Ovary (tissue), 9 donors: Measurements from ENCODE around the gene CDK4. TPM values are rescaled to one million over a fixed set of nuclear protein-coding genes. Genes with fewer than 3 reads are reported as not detected.

Source experiments
- DNase-seq, 5 donors: peaks; one replicate each; pipeline ENCODE4 v3.0.0-alpha.2; 2019 to 2020
- H3K27ac ChIP-seq, 2 donors: fragments of 200-600 bp; one replicate each; pipeline versions ENCODE4 v1.5.1 to v1.8.0; 2019 to 2022
- H3K27me3 ChIP-seq: fragments of 200-600 bp; one replicate; pipeline ENCODE4 v1.8.0; 2022
- H3K36me3 ChIP-seq: fragments of 200-600 bp; sonication (generic); one replicate; pipeline ENCODE4 v1.5.1; 2019
- H3K4me1 ChIP-seq: one replicate; pipeline ENCODE4 v1.8.1; 2013; ENCODE audit warnings: mild to moderate bottlenecking, moderate library complexity; ENCODE audit not compliant: insufficient read depth
- H3K4me3 ChIP-seq: fragments of 200-600 bp; sonication (generic); one replicate; pipeline ENCODE4 v1.5.1; 2017
- H3K9me3 ChIP-seq, 2 donors: fragments of 200-600 bp in 1 of 2; sonication (generic) in 1 of 2; one replicate each; pipeline versions ENCODE4 v1.5.1 to v1.8.1; 2013 to 2019; ENCODE audit warnings: mild to moderate bottlenecking in 1 of 2, moderate library complexity in 1 of 2
- CTCF ChIP-seq, 3 donors: fragments of 450-650 bp in 2 of 3; fragments of 200-600 bp in 1 of 3; IDR thresholded peaks; one replicate each; pipeline versions ENCODE4 v1.5.1 to v1.8.0; 2016 to 2022; ENCODE audit warnings: antibody characterized with exemption in 3 of 3, mild to moderate bottlenecking in 1 of 3
- EP300 ChIP-seq: sonication (generic); formaldehyde crosslinking; IDR thresholded peaks from one replicate; pipeline ENCODE4 v1.6.1; 2017; ENCODE audit warnings: antibody characterized with exemption
- POLR2A ChIP-seq: fragments of 450-650 bp; IDR thresholded peaks from one replicate; pipeline ENCODE4 v1.6.1; 2017; ENCODE audit warnings: antibody characterized with exemption, mild to moderate bottlenecking, moderate library complexity
- WGBS, 3 donors: extraction: QIAGEN DNeasy Blood & Tissue Kit in 1 of 3; methylation state at CpG; one replicate each; pipeline versions ENCODE4 v1.1.5 to v1.1.7; 2013 to 2017; 5-methylcytosine and 5-hydroxymethylcytosine counted together
- intact Hi-C, 4 donors: fragments of 100-400 bp; cut with DNase I; formaldehyde crosslinking; loops; one replicate each; pipeline versions ENCODE4 v1.11.0 to v1.15.1; 2022 to 2023
- microRNA-seq, 3 donors: library from miRNA; unstranded; fragments of <30 nt; microRNA quantifications; one replicate each; pipeline versions ENCODE4 to v1.2.0, GENCODE V29; 2019 to 2020
- polyA plus RNA-seq, 2 donors: library from polyadenylated mRNA; stranded (reverse); fragments of 200-250 nt in 1 of 2; fragments of 350-450 nt in 1 of 2; fragmentation: Illumina TruSeq in 1 of 2; extraction: RNeasy Lipid Tissue Mini Kit (QIAGEN cat#74804) in 1 of 2; gene quantifications; one replicate each; pipeline ENCODE4 v1.2.3, GENCODE V29; 2013 to 2014
- total RNA-seq, 7 donors: library from RNA; depleted of rRNA in 2 of 7; stranded (reverse); fragments of >200 nt in 2 of 7; fragmentation: NEBNext Ultra II Directional in 3 of 7; extraction: Animal tissue kit (Norgen Biotek cat#: 25700) in 3 of 7; gene quantifications; one replicate each; pipeline versions ENCODE4 v1.1.0 to v1.2.4, GENCODE V29; 2016 to 2023
- donor health status: DM: no; HTN: no; CAD: no; lungs with moderate emphysema.
- donor health status: DM: no; HTN: no; CAD: no.
- donor health status: Bipolar disorder and iron deficiency.
- donor health status: DM: yes; HTN: yes; CAD: no.
- donor health status: DM: no; HTN: no; CAD: no.
- donor health status: DM: yes; HTN: yes; CAD: no.

CDK4 gene
- total and polyA plus RNA-seq, 9 donors = 82.7 to 175 (median 122) TPM

GRCh38 chr12:57698414-57698813, 53.7 kb downstream of the CDK4 start:
- WGBS, 3 donors = 95 to 96% (median 96%) methylated on average over 3 of the region's 3 CpGs
- Histone ChIP-seq H3K27ac (no peak overlapping the region), H3K4me1 (peaks cover 2% of the 10 kb centered on the region), H3K9me3 (no peaks in the 10 kb centered on the region), H3K36me3 (no peaks in the 10 kb centered on the region), H3K27me3 (no peaks in the 10 kb centered on the region), H3K4me3 (no peak overlapping the region)
- DNase-seq = no peak
- TF ChIP-seq EP300 (no peak), POLR2A (no peak), CTCF (IDR thresholded peaks at IDR 0.05) (no peak)
- intact Hi-C loops = no loop called here

Small RNA genes lying within 50 kb of the gene (microRNA-seq; reads per million reads assigned to microRNA genes)
- 0 reads per million in 3 donors for gene MIR6759

Other genes with a start within 250 kb of the CDK4 start
- 10 to 100 TPM; 22.1 to 84.9 (median 29.2) TPM for gene DDIT3, start 231.8 kb downstream of the CDK4 start, total RNA-seq
- gene DDIT3, start 231.8 kb downstream of the CDK4 start, polyA plus RNA-seq = 10 to 100 TPM; 34.9 to 62.1 TPM
- 100 to 1,000 TPM in 2 of 7 donors, 10 to 100 TPM in 5; 25.2 to 122 (median 79.7) TPM for gene MBD6, start 229.5 kb downstream of the CDK4 start, total RNA-seq
- gene MBD6, start 229.5 kb downstream of the CDK4 start, polyA plus RNA-seq = 10 to 100 TPM; 18.1 to 35.0 TPM
- 100 to 1,000 TPM in 1 of 7 donors, 10 to 100 TPM in 6; 70.7 to 100 (median 97.4) TPM for gene DCTN2, start 205.1 kb downstream of the CDK4 start, total RNA-seq
- 100 to 1,000 TPM; 128 to 226 TPM for gene DCTN2, start 205.1 kb downstream of the CDK4 start, polyA plus RNA-seq
- gene KIF5A, start 202.3 kb downstream of the CDK4 start, total RNA-seq = under 1 TPM in 6 of 7 donors, not detected in 1; 0.08 to 0.48 (median 0.30) TPM
- under 1 TPM; 0.15 to 0.48 TPM for gene KIF5A, start 202.3 kb downstream of the CDK4 start, polyA plus RNA-seq
- gene PIP4K2C, start 161.1 kb downstream of the CDK4 start, total RNA-seq = 10 to 100 TPM; 16.9 to 30.4 (median 21.2) TPM
- 10 to 100 TPM; 13.1 to 42.0 TPM for gene PIP4K2C, start 161.1 kb downstream of the CDK4 start, polyA plus RNA-seq
- gene DTX3, start 147.5 kb downstream of the CDK4 start, total RNA-seq = 10 to 100 TPM; 50.0 to 75.2 (median 57.8) TPM
- gene DTX3, start 147.5 kb downstream of the CDK4 start, polyA plus RNA-seq = 10 to 100 TPM; 37.9 to 56.2 TPM
- 10 to 100 TPM; 22.1 to 48.4 (median 37.1) TPM for gene ARHGEF25, start 140.9 kb downstream of the CDK4 start, total RNA-seq
- 10 to 100 TPM; 47.4 to 48.8 TPM for gene ARHGEF25, start 140.9 kb downstream of the CDK4 start, polyA plus RNA-seq
- gene B4GALNT1, start 119.1 kb downstream of the CDK4 start, total RNA-seq = 1 to 10 TPM in 1 of 7 donors, under 1 TPM in 6; 0.28 to 1.5 (median 0.56) TPM
- 1 to 10 TPM in 1 of 2 donors, under 1 TPM in 1; 0.22 to 1.3 TPM for gene B4GALNT1, start 119.1 kb downstream of the CDK4 start, polyA plus RNA-seq
- 100 to 1,000 TPM; 128 to 227 (median 200) TPM for gene OS9, start 58.2 kb downstream of the CDK4 start, total RNA-seq
- 100 to 1,000 TPM; 197 to 387 TPM for gene OS9, start 58.2 kb downstream of the CDK4 start, polyA plus RNA-seq
- under 1 TPM; 0.34 to 0.99 (median 0.60) TPM for gene AGAP2, start 13.6 kb downstream of the CDK4 start, total RNA-seq
- gene AGAP2, start 13.6 kb downstream of the CDK4 start, polyA plus RNA-seq = 1 to 10 TPM in 1 of 2 donors, under 1 TPM in 1; 0.33 to 1.3 TPM
- gene TSPAN31, start 7.3 kb downstream of the CDK4 start, total RNA-seq = 10 to 100 TPM; 27.7 to 64.0 (median 32.5) TPM
- 10 to 100 TPM; 44.0 to 63.7 TPM for gene TSPAN31, start 7.3 kb downstream of the CDK4 start, polyA plus RNA-seq
- 10 to 100 TPM in 1 of 7 donors, 1 to 10 TPM in 6; 5.0 to 15.2 (median 7.7) TPM for gene MARCHF9, start 2.8 kb upstream of the CDK4 start, total RNA-seq
- gene MARCHF9, start 2.8 kb upstream of the CDK4 start, polyA plus RNA-seq = 1 to 10 TPM; 5.0 to 7.9 TPM
- gene CYP27B1, start 14.8 kb upstream of the CDK4 start, total RNA-seq = 1 to 10 TPM in 4 of 7 donors, under 1 TPM in 3; 0.12 to 2.5 (median 1.0) TPM
- under 1 TPM; 0.18 to 0.30 TPM for gene CYP27B1, start 14.8 kb upstream of the CDK4 start, polyA plus RNA-seq
- gene METTL1, start 19.8 kb upstream of the CDK4 start, total RNA-seq = 10 to 100 TPM in 6 of 7 donors, 1 to 10 TPM in 1; 5.7 to 48.6 (median 26.4) TPM
- 10 to 100 TPM; 10.6 to 29.3 TPM for gene METTL1, start 19.8 kb upstream of the CDK4 start, polyA plus RNA-seq
- gene EEF1AKMT3, start 20.3 kb upstream of the CDK4 start, total RNA-seq = 10 to 100 TPM; 11.0 to 18.0 (median 15.2) TPM
- 10 to 100 TPM; 10.4 to 15.0 TPM for gene EEF1AKMT3, start 20.3 kb upstream of the CDK4 start, polyA plus RNA-seq
- gene TSFM, start 30.5 kb upstream of the CDK4 start, total RNA-seq = 10 to 100 TPM; 13.2 to 23.0 (median 20.1) TPM
- gene TSFM, start 30.5 kb upstream of the CDK4 start, polyA plus RNA-seq = 10 to 100 TPM; 17.5 to 28.1 TPM
- 1 to 10 TPM; 1.4 to 5.3 (median 4.7) TPM for gene AVIL, start 66.4 kb upstream of the CDK4 start, total RNA-seq
- 1 to 10 TPM; 2.9 to 8.1 TPM for gene AVIL, start 66.4 kb upstream of the CDK4 start, polyA plus RNA-seq
- gene CTDSP2, start 94.4 kb upstream of the CDK4 start, total RNA-seq = 100 to 1,000 TPM in 6 of 7 donors, 10 to 100 TPM in 1; 73.1 to 212 (median 189) TPM
- gene CTDSP2, start 94.4 kb upstream of the CDK4 start, polyA plus RNA-seq = 100 to 1,000 TPM in 1 of 2 donors, 10 to 100 TPM in 1; 94.8 to 165 TPM
- 1 to 10 TPM; 2.7 to 5.5 (median 5.1) TPM for gene ATP23, start 189.3 kb upstream of the CDK4 start, total RNA-seq
- 1 to 10 TPM; 3.6 to 4.0 TPM for gene ATP23, start 189.3 kb upstream of the CDK4 start, polyA plus RNA-seq